Adipose tissue (tissue), 3 donors: ENCODE results near the gene MRPL10. TPM values are rescaled to one million over a fixed set of nuclear protein-coding genes. Genes with fewer than 3 reads are reported as not detected.

Source experiments
- H3K27ac ChIP-seq: one replicate; pipeline ENCODE4 v1.5.1; 2013; ENCODE audit warnings: low read depth, low read length
- WGBS, 3 donors: extraction: QIAGEN DNeasy Blood & Tissue Kit; methylation state at CpG; one replicate each; pipeline ENCODE4 v1.1.7; 2013; 5-methylcytosine and 5-hydroxymethylcytosine counted together
- polyA plus RNA-seq, 3 donors: library from polyadenylated mRNA; stranded (reverse); fragments of 200-250 nt; gene quantifications; one replicate each; pipeline ENCODE4 v1.2.3, GENCODE V29; 2013
- donor health status: healthy with polysubstance abuse.
- donor health status: Bipolar disorder and iron deficiency.
- donor health status: healthy.

The MRPL10 gene
- polyA plus RNA-seq, 3 donors = 42.3 to 52.0 (median 44.2) TPM

DNA sequence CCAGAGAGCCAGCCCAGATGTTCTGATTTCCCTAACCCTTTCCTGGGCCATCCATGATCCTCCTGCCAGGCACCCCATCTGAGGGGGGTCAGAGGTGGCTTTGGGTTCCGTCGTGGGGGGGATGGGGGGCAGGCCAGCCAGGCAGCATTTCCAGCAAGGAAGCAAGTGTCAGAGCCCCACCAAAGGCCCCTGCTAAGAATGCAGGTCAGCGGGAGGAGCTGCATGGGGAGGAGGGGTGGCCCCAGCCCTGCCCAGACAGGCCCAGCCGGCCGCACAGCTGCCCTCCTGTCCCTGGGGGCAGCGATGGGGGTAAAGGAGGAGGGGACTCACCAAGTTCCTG lies 12.0 kb upstream of the MRPL10 start:
- 28 to 44% (median 28%) methylated on average over 6 of the region's 6 CpGs for WGBS, 3 donors
- no peak overlapping the region for H3K27ac ChIP-seq

DNA sequence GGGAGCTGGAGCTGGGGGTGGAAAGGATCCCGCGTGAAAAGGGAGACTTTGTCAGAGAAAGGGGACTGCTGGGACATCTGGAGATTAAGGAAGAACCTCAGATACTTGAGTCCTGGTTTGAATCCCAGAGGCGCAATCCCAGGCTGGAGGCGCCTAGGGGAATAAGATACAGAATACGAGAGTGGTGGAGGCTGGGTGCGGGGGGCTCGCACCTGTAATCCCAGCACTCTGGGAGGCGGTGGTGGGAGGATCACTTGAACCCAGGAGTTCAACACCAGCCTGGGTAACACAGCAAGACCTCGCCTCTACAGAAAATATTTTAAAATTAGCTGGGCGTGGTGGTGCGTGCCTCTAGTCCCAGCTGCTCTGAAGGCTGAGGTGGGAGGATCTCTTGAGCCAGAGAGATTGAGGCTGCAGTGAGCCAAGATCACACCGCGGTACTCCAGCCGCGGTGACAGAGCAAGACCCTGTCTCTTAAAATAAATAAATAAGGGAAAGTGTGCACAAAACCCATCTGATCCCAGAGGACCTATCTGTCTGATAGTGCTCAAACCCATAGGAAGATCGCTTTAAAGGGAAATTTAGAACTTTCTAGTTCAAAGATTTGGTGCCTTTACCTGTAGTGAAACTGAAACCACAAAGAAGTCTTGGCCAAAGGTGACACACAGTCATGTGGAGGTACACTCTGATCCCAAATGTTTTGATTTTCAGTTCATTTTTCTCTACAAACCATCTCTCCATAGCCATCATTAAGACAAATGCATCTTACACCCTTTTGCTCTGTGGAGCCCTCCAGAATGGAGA lies 10.3 kb upstream of the MRPL10 start:
- WGBS, 3 donors = 65 to 69% (median 67%) methylated on average over 16 of the region's 16 CpGs
- no peak overlapping the region for H3K27ac ChIP-seq

DNA sequence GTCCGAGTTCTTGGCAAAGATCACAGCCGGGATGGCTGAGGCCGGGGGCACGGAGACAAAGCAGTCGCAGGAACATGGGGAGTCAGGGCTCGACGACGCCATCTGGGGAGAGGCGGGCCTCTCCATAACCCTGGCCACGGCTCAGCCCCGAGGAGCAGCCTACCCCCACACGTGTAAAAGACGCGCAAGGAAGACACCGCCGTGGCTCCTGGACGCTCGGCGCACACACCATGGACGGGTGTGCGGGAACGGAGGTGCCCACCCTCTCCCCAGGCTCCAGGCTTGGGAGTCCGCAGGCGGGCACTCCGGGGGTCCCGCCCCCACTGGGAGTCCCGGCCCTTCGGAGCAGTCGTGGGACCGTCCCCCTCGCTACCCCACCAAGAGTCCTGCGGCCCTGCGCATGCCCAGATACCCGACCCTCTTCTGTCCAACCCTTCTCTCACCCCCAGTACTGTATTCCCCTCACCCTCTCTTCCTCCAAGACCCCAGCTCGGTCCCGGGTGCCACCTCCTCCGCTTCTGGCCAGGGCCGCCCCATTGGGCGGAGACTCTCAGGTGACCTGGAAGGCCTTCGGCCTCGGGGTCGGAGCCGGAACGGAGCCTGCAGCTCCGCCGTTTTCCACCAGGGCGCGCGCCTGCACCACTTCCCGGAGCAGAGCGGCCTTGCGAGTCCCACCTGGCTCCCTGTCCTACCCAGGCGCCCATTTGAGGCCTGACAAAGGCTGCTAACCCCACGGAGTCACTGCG lies 9.6 kb upstream of the MRPL10 start, which contains the start of gene SCRN2:
Gene SCRN2 (minus strand): TSS at position 532 of the 746 bp plus-strand sequence. CDS start 430 bp downstream, at position 102.
- H3K27ac ChIP-seq = no peak within 1 kb of the TSS
- WGBS, 3 donors = 0 to 1% (median 0%) methylated on average over 54 to 55 of the region's 55 CpGs

DNA sequence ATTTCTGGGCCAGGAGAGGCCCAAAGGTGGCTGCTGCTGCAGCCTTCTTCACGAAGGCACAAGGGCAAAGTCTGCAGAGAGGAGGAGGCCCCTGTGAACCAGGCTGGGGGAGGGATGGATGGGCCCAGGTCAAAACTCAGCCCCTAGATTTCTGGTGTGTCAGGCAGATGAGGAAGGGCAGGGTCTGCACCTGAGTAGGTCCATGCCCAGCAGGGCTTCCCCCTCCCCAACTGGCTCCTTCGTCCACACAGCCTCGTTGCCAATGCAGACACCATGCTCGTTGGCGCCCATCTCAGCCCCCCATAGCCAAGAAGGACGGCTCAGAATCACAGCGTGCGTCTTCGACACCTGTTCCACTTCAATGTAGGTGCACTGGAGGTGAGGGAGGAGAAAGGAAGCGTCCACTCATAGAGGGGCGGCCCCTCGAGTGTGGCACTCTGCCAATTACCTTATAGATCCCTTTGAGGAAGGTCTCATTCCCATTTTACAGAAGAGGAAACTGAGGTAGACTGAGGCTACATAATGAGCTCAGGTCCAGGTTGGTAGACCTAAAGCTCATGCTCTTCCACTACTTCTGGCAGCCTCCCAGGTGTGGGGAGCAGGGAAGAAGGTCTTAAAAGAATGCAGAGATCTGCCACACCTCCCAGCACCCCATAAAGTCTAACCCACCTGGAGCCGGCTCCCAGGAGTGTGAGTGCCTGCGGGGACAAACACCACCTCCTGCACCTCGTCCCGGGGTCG lies 8.8 kb upstream of the MRPL10 start:
- WGBS, 3 donors = 30 to 50% (median 47%) methylated on average over 17 of the region's 17 CpGs
- no peak overlapping the region for H3K27ac ChIP-seq

DNA sequence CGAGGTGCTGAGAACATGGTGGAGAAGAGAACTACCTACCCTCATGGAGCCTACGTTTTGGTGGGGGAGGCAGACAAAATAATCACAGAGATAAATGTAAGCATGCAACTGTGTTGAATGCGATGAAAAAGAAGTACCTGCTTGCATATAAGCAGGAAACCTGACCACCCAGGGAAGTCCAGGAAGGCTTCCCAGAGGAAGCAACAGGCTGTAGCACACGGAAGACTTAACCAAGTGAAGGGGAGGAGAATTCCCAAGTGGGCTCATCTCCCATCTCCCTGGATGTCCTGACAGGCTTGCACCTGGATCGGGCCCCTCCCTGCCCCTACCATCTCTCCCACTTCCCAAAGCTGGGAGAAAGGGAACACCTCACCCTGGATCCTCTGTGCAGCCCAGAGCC lies 7.7 kb upstream of the MRPL10 start:
- WGBS, 3 donors = 84 to 96% (median 88%) methylated on average over 5 of the region's 5 CpGs
- no peak overlapping the region for H3K27ac ChIP-seq

GRCh38 chr17:47838636-47839035 lies 7.3 kb upstream of the MRPL10 start:
- H3K27ac ChIP-seq = no peak overlapping the region
- 90 to 94% (median 90%) methylated on average over 13 of the region's 13 CpGs for WGBS, 3 donors

GRCh38 chr17:47837401-47838039 lies 6.2 kb upstream of the MRPL10 start:
- no peak overlapping the region for H3K27ac ChIP-seq
- WGBS, 3 donors = 46 to 82% (median 59%) methylated on average over 13 of the region's 13 CpGs

DNA sequence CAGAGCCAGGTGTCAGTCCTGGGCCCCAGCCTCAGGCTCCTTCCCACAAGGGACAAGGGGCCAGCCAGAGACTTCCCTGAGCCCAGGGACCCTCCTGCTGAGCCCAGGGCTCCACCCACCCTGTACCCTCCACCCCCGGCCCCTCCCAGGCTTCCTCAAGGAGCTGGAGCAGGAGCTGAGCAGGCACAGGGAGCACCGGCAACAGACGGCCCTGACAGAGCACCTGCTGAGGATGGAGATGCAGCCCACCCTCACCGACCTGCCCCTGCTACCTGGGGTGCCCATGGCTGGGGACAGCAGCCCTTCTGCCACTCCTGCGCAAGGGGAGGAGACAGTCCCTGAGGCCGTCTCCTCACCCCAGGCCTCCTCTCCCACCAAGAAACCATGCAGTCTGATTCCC lies 5.3 kb upstream of the MRPL10 start:
- 81 to 94% (median 84%) methylated on average over 5 to 6 of the region's 6 CpGs for WGBS, 3 donors
- no peak overlapping the region for H3K27ac ChIP-seq

DNA sequence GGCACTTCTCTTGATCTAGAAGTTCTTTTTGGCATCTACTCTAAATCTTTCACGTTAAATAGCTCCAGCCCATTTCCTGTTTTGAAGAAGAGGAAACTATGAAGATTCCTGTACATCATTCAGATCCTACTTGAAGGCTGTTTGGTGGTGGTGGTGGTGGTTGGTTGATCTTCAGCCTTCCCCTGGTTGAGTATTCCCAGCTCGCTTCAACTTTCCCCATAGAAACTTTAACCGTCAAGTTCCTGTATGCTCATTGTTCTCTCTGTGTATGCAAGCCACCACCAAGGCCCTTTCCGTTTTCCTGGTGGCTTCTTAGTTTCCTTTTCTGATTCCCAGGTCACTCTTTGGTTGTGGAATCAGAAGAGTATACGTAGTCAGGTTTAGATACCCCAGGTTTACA lies 3.4 kb upstream of the MRPL10 start:
- no peak overlapping the region for H3K27ac ChIP-seq
- 41 to 61% (median 49%) methylated on average over 5 of the region's 5 CpGs for whole genome bisulfite sequencing, 3 donors

- WGBS, 3 donors = 8 to 12% (median 8%) methylated on average over 7 of the region's 7 CpGs
- no peak overlapping the region for H3K27ac ChIP-seq
These were observed 590 bp upstream of the MRPL10 start for GRCh38 chr17:47831934-47832327.

DNA sequence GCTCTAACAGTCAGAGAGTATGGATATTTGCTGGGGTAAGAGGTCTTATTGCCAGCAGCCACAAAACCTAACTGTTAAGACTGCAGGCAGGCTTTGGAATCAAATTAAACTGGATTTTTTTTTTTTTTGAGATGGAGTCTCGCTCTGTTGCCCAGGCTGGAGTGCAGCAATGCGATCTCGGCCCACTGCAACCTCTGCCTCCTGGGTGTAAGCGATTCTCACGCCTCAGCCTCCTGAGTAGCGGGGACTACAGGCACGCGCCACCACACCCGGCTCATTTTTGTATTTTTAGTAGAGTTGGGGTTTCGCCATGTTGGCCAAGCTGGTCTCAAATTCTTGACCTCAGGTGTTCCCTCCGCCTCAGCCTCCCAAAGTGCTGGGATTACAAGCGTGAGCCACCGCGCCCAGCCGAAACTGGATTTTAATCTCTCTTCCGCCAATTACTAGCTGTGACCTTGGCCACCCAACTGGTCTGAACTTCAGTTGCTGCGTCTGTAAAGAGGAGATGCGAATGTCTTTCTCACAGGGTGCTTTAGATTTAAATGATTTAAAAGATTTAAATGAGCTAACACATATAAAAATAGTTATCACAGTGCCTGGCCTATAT lies 842 bp downstream of the MRPL10 start:
- 56 to 75% (median 73%) methylated on average over 18 of the region's 18 CpGs for WGBS, 3 donors

GRCh38 chr17:47829870-47830269 lies 1.5 kb downstream of the MRPL10 start:
- WGBS, 3 donors = 85 to 91% (median 86%) methylated on average over 3 of the region's 3 CpGs
- H3K27ac ChIP-seq = no peak overlapping the region

More for the DNA sequence above, 842 bp downstream of the MRPL10 start:
- no peak overlapping the region for H3K27ac ChIP-seq

GRCh38 chr17:47823519-47823918 lies 7.8 kb downstream of the MRPL10 start:
- WGBS, 3 donors = 83 to 89% (median 86%) methylated on average over 4 of the region's 4 CpGs
- no peak overlapping the region for H3K27ac ChIP-seq

DNA sequence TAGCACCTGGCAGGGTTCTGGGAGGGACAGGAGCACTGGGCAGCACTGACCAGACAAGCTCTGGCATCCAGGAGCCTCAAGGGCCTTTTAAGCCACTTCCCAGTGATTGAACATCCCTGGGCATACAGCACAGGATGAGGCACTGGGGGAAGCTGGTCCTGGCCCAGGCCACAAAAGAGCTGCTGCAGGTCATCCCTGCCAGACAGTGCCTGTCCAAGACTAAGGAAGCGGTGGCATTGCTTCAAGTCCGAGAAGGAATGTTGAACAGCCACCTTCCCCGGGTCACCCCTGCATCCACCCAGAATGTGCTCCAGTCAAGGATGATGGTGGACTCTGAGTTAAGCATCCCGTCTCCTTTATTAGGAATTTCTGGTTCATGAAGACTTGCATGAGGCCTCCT lies 8.6 kb downstream of the MRPL10 start:
- H3K27ac ChIP-seq = no peak overlapping the region
- WGBS, 3 donors = 91 to 93% (median 92%) methylated on average over 4 of the region's 4 CpGs

- WGBS, 3 donors = 5 to 7% (median 6%) methylated on average over 15 to 21 of the region's 21 CpGs
- no peak within 1 kb of the TSS for H3K27ac ChIP-seq
These were observed 9.6 kb downstream of the MRPL10 start, which contains the start of gene OSBPL7 for GRCh38 chr17:47821424-47822391. Gene OSBPL7 (minus strand): TSS chr17:47821794. CDS start chr17:47820278, 1,516 bp downstream.

DNA sequence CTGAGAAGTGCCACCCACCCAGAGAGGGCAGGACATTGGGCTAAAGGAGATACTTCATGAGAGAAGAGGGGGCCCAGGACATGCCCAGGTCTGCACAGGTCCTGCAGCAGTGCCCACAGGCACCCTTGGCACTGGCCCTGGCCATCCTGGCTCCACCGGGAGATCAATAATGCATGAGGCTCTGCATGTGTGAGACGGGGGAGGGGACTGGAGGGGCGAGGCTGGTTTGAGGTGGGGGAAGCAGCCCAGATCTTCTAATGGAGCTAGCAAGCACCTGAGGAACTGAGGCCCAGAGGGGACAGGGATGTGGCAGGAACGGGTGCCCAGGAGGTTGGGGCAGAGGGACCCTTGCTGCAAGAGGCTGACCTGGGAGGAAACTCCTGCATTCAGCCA lies 10.3 kb downstream of the MRPL10 start:
- WGBS, 3 donors = 3 to 17% (median 6%) methylated on average over 4 of the region's 4 CpGs
- no peak overlapping the region for H3K27ac ChIP-seq
